Left cardiac atrium (tissue), 4 donors: ENCODE measurements around the gene GLRA1. TPM values are rescaled to one million over a fixed set of nuclear protein-coding genes. Genes with fewer than 3 reads are reported as not detected.
A peak's percentile ranks its signal among the peaks of the same experiment; 100 is the strongest.
"Not testable (repeated sequence)": the region's sequence is repeated elsewhere in the genome, so short reads cannot be mapped to it uniquely, and the experiment has no call there.

Source experiments
- ATAC-seq, 2 donors: fragments of 200-7000 bp; cut with Tn5 transposase; one replicate each; pipeline ENCODE4 v1.9.1; 2020; ENCODE audit warnings: mild to moderate bottlenecking in 2 of 2, moderate library complexity in 2 of 2
- DNase-seq: peaks from one replicate; pipeline ENCODE4 v3.0.0-alpha.2; 2020
- intact Hi-C, 2 donors: fragments of 100-400 bp; cut with DNase I; formaldehyde crosslinking; loops; one replicate each; pipeline versions ENCODE4 v1.14.1 to v1.15.1; 2022 to 2023
- total RNA-seq, 2 donors: library from RNA; stranded (reverse); fragmentation: NEBNext Ultra II Directional; extraction: Animal tissue kit (Norgen Biotek cat#: 25700); gene quantifications; one replicate each; pipeline ENCODE4 v1.2.1, GENCODE V29; 2021
- donor health status: DM: no; HTN: yes; CAD: no.
- donor health status: DM: no; HTN: yes; CAD: no; lungs with severe emphysema.
- donor health status: DM: yes; HTN: yes; CAD: no.
- donor health status: Dilated cardiomyopathy.

GLRA1 gene
- total RNA-seq, 2 donors from 2014 or later: not detected

DNA sequence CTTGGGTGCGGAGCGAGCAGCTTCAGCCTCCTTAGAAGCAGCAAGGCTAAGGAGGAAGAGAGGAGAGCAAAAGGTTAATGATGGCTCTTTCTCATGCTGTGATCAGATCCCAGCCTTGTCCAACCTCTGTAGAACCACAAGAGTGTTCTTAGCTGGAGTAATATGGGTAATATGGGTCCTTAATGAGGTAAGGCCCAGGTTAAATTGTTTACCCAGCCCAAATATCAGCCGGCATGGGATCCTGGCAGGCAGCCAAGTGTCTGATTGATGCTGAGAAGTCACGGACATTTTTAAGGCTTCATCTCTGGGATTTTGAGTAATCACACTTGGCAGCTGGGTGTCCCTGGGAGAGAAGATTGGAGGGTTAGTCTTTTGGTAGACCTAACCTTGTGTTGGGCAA, 32.3 kb downstream of the GLRA1 start:
- DNase-seq: no peak
- ATAC-seq: no peak

DNA sequence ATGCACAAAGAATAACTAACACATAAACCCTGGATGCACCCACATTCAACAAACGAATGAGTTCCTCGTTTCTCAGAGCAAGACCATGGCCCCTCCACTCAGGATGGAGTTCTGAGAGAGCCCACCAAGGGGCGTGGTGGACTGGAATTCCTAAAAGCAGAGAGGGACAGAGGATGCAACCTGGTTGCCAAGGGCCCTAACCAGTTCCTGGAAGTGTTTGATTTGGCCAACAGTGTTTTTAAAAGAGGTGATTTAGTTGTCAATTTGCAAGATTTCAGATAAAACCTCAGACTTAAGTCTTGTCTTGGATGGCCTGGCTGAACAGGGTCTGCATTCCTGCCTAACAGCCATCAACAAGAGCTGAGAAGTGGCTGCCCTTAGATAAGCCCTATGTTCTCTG, 34.4 kb downstream of the GLRA1 start:
- intact Hi-C loops: no loop called here
- DNase-seq: no peak

More for the DNA sequence above, 32.3 kb downstream of the GLRA1 start:
- intact Hi-C loops: no loop called here

DNA sequence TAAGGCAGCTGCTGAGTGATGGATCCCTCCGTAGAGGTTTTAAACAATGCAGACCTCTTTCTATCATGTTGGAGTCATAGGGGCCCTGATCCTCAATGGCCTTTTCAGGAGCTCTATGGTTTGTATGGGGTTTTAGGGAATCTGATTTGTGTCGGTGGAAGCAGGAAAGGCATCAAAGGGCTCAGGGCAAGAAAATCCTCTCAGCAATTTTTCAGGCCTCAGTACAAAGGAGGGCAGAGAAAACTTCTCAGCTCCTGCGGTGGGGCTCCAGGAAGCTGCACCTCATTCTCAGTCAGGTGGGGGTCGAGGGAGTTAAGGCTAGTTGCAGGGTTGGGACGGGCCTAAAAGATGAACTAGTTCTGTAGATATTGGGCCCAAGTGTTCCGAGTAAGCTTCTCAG, 35.0 kb downstream of the GLRA1 start:
- no peak for DNase-seq
- intact Hi-C loops: no loop called here
- no peak for ATAC-seq

More for the DNA sequence above, 34.4 kb downstream of the GLRA1 start:
- no peak for ATAC-seq

DNA sequence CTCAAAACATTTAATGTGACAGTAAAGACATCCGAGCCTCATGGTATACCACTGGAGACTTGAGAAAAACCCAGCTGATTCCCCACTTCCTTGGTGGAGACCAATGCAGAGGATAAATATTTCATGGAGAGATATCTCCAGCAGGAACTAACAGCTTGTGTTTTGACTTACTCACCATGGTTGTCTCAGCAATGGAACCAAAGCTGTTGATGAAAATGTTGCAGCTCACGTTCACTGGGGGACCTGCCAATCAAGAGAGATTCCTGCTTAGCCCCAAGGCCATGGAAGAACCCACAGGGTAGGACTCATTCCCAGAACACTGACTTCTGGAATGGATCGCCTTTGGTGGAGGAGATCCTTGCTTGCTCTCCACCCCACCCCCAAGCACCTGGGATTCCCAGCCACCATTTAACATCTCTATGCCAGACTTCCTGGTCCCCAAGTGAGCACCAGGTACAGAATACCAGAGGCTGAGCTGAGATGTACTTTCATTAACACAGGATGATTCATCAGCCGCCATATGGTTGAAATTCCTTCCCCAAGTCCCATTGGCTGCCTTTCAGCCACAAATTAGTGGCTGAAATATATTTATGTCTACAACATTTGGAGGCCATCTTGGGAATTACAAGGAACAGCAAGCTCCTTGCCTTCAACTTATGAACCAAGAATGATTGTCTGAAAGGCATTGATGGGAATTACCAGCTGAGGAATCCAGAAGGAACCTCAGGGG, 37.9 kb downstream of the GLRA1 start:
- DNase-seq: no peak
- intact Hi-C loops: no loop called here
- no peak for ATAC-seq

DNA sequence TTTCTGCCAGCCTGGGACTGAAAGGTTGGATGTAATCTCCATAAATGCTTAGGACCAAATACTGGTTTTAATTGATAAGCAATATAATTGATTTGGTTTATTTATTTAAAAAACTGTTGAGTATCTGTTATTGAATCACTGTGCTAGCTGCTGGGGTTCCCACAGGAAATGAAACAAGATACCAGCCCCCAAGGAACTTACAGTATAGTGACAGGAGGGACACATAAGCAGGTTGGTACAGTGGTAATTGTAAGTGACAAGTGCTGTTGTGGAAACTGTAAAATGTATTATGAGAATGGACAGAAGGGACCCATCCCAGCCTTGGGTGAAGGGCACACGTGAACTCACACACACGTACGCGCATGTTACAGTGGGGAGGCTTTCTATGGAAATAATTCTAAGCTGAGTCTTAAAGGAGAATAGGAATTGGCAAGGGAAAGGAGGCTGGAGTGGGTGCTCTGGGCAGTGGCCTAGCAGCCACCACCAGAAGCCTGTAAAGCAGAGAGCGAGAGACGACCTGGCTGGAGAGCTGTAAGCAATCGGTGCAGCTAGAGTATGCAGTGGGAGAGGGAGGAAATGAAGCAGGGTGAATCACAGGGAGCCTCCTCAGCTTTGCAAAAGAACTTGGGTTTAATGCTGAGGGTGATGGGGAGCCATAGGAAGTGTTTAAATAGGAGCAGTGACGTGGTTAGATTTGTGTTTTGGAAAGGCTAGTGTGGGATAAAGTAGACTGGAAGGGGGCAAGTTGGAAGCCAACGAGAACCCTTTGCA, 39.3 kb downstream of the GLRA1 start:
- ATAC-seq (no peak), DNase-seq (no peak)
- intact Hi-C loops: no loop called here

DNA sequence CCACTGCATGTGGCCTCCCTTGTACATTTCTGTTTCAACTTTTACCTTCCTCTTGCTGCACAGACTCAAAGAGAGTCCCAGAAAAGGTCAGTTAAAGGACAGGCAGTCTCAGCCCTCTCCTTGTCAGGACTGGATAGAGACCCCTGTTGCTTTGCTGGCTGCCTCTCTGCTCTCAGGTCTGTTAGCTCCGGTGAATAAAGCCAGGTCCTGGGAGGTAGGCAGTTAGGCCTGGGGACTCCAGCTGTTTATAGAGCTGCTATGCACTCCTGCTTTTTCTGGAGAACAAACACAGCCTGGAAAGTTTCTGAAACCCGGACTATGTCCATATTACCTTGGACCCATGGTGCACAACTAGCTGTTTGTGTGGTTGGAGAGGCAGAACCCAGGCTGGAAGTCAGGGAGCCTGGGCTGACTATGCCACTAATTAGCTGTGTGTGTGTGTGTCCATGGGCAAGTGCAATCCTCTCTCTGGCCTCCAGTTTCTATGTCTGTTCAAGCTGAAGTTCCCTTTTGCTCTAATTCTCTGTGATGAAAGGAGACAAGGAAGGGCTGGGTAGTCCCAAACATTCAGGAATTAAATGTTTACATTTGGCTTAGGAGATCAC, 42.9 kb downstream of the GLRA1 start:
- intact Hi-C loops: no loop called here
- DNase-seq (no peak), ATAC-seq (peak in 1 of 2 donors; percentile 26)

DNA sequence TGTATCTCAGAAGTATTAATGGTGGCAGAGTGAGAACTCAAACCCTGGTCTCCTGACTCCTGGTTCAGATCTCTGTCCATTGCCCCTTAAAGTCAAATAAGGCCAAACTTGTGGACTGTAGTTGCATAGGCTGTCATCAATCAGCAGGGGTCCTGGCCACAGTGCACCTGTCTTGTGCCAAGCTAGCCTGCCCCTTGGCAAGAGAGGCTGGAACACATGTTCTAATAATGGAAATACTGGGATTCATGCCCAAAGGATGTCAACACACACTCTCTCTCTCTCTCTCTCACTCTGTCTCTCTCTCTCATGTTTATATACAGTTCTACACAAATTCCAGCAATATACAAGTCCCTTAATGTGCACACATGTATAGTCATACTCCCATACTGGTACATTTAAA, 44.3 kb downstream of the GLRA1 start:
- intact Hi-C loops: no loop called here
- DNase-seq (peak; percentile 55), ATAC-seq (peak; percentile 93 to 97)

DNA sequence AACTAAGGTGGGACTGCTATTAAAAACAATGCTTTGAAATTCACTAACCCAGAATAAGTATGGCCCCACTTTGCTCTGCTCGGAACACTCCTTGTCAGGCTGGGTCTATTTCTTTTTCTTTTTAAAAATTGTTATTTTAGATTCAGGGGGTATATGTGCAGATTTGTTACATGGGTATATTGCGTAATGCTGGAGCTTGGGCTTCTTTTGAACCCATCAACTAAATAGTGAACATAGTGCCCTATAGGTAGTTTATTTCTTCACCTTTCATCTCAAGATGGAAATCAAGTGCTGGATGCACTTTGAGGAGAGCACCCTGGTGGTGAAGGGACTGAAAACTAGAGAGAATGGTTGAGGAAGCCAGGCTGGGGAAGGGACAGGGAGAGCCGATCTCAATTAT, 51.0 kb downstream of the GLRA1 start:
- DNase-seq (no peak), ATAC-seq (no peak)
- intact Hi-C loops: no loop called here

DNA sequence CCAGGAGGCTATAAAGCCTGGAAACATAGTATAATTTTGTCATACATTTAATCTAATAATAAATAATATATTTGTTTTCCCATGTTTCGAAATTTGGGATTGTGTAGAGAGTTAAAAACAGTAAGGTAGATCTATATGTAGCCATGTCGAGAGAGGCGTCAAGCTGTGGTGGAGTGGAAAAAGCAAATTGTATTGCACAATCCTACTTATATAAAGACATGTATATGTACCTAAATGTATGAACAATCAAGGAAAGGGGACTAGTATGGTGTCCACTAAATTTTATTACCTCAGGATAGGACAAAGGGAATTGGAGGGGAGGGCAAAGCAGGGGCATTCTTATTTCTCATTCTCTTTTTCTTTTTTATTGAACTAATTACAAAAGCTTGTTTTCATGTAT, 52.0 kb downstream of the GLRA1 start:
- DNase-seq (no peak), ATAC-seq (no peak)
- intact Hi-C loops: no loop called here

DNA sequence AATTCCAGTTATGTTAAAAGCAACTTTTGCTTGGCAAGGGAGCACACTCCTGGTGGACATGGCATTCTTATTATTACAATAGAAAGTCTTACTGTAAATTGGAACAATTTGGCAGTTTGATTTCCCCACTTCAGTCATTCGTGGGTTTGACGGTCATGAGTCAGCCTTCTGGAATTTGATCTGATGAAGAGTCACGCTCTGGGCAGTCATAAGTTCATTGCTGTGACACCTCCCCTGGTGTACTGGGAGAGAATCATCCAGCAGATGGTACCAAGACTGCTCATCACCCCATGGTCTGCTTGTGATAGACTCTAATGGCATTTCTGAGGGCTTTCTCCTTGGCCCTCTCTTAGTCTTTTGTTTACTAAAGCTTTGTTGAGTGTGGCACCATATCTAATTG, 53.8 kb downstream of the GLRA1 start:
- DNase-seq (no peak), ATAC-seq (peak in 1 of 2 donors; percentile 67)
- intact Hi-C loops: no loop called here

DNA sequence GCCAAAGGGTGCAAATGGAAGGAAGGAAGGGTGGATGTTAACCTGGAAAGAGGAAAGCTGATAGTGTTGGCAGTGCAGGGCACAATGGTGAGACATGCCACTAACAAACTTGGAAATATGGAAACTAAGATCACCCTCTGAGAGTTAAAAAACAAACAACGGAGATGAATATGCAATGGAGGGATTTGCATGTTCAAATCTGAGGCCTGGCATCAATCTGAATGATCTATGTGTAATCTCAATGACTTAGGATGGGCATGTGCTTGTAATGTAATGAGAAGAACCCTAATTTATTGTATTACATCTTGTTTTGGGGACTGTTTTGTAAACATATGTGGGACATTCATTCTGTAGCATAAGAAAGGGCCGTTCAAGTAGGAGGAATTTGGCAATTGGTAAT, 54.4 kb downstream of the GLRA1 start:
- no peak for ATAC-seq
- intact Hi-C loops: no loop called here
- no peak for DNase-seq

DNA sequence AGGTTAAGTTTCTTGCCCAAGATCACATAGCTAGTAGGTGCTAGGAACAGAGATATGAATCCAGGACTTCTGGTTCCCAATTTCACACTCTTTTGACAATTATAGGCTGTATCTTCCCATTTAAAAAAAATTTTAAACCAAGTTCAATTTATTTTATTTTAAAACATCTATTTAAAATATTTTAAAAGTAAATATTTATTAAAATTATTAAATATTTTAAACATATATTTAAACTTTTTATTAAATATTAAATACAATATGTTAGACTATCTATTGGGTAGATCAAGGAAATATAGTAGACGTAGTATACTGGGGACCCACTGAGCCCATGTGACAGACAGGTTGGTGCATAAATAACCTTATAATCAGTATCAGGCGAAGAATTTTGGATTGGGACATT, 54.8 kb downstream of the GLRA1 start:
- ATAC-seq (no peak), DNase-seq (no peak)
- intact Hi-C loops: no loop called here

DNA sequence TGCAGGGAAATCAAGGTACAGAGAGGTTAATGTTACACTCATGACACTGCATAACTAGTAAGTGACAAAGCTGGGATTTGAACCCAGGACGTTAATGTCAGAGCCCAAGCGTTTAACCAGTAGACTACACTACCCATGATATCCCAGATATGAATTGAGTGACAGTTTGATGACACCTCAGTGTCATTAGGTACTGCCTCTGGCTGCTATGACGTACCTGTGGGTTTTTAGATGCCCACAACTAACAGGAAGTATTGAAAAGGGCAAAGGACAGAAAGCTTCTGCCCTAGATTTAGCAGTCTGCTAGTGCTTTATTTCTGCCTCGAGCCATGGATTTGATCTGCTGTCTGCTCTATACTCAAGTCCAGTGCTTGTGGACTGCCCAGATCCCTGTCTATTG, 56.2 kb downstream of the GLRA1 start:
- ATAC-seq: no peak
- DNase-seq: no peak
- intact Hi-C loops: no loop called here

DNA sequence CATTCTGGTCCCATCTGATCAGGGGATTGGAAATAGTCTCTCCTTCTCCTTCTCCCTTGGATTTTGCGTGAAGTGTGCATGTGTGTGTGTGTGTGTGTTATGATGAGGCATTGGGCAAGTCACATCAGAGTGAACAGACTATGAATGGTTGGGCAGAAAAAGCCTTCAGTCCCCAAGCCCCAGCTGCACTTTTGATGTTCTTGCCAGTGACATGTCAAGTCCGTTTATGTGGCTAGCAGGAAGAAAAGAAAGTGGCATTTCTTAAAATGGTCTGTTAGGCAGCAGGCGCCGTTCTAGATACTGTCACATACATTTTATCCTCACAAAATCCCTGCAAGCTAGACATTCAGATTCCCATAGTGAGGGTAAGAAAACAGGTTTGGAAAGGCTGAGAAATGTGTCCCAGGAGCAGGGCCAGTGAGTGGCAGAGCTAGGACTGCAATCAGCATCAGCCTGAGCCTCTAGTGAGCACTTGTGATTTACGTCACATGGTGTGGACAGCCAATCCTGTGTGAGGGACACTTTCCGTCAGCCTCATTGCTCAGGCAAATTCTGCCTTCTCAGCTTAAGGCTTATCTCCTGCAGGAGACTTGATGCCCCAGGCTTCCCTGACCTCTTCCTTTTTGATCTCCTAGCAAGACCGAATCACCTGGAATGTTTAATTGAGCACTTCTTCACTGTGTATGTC, 60.4 kb downstream of the GLRA1 start:
- ATAC-seq (no peak), DNase-seq (no peak)
- intact Hi-C loops: no loop called here

DNA sequence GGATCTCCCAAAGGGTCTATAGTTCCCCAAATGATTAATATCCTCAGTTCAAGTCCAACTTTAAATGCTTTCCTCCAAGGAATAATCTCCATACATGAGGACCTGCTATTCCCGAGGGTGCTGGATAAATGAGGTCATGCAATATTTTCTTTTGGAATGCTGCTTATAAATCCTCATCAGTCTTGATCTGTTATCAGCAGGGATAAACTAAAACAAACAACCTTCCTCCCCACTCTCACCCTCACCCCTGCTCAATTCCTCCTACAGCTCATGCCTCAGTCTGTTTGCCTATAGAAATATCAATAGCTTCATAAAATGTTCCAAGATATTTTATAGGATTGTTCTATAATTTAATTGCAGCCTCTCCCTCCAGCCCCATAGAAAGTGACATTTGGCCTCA, 61.1 kb downstream of the GLRA1 start:
- intact Hi-C loops: no loop called here
- DNase-seq (no peak), ATAC-seq (no peak)

DNA sequence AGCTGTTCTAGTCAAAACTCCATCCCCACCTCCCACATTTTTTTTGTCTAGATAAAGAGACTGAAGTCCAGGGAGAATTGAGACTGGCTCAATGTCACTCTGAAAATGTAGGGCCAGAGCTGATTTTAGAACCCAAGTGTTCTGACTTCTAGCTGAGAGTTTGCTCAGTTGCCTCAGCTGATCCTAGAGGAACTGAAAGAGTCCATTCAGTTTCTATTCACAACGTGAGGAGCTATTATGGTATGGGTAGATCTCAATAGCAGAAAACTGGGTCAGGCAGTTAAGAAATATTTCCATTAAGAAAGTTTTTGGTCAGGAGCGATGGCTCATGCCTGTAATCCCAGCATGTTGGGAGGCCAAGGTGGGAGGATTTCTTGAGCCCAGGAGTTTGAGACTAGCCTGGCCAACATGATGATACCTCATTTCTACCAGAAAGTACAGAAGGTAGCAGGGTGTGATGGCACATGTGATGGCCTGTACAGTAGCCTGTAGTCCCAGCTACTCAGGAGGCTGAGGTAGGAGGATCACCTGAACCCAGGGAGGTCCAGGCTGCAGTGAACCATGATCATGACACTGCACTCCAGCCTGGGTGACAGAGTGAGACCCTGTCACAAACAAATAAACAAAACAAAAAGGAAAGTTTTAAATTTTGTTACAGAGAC, 61.7 kb downstream of the GLRA1 start:
- ATAC-seq: no peak
- no peak for DNase-seq
- intact Hi-C loops: no loop called here

DNA sequence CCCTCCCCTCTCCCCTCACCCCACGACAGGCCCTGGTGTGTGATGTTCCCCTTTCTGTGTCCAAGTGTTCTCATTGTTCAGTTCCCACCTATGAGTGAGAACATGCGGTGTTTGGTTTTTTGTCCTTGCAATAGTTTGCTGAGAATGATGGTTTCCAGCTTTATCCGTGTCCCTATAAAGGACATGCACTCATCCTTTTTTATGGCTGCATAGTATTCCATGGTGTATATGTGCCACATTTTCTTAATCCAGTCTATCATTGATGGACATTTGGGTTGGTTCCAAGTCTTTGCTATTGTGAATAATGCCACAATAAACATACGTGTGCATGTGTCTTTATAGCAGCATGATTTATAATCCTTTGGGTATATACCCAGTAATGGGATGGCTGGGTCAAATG, 63.8 kb downstream of the GLRA1 start:
- ATAC-seq, DNase-seq, intact Hi-C loops: not testable (repeated sequence)

DNA sequence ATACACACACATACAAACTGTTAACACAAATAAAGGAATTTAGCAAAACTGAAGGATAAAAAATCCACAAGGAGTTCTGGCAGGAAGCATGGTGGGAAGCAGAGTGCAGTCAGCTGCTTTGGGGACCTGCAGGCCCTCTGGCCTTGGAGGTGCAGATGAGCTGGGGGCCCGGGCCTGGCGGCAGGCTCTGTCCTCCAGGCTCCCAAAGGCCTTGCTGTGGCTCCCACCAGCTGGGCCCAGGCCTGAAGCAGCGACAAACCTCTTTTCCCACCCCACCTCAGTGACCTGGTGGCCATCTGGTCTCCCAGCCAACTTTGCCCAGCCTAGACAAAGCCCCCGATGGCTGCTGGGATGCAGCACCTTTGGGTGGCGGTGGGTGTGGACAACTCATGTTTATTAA, 67.8 kb downstream of the GLRA1 start:
- intact Hi-C loops: no loop called here
- ATAC-seq (no peak), DNase-seq (no peak)

DNA sequence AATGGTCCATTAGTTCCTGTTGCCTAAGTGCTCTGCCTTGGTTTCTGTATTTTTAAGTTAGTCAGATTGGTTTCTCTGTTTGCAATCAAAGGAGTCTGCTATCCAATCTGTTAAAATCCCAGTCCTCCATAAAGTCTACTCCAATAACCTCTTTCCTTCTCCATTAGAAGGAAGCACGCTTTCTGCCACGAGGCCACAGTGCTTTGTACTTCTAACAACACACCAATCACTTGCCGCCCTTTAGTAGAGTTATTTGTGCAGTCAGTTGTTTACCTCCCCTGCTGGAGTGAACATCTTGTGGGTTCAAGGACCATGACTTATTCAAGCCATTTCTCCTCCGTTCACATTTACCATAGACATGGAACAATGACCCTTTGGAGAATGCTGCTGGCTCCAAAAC, 69.0 kb downstream of the GLRA1 start:
- no peak for DNase-seq
- no peak for ATAC-seq
- intact Hi-C loops: no loop called here
